NT2/D1 (cell line): ENCODE data around the gene CA11.

Experiments
- SUZ12 ChIP-seq: IDR thresholded peaks from 2 replicates; pipeline ENCODE4 v1.6.1; 2011; ENCODE audit not compliant: insufficient read length, insufficient read depth; ENCODE audit errors: extremely low read depth
- ZNF274 ChIP-seq: IDR thresholded peaks from 2 replicates; pipeline ENCODE4 v1.6.1; 2011; ENCODE audit warnings: mild to moderate bottlenecking, low read depth, low read length

GRCh38 chr19:48637948-48638830, 7.8 kb downstream of the CA11 start:
- TF ChIP-seq ZNF274 (no peak), SUZ12 (no peak)
